Measurements from ENCODE around the gene KBTBD13.
A peak's percentile ranks its signal among the peaks of the same experiment; 100 is the strongest.

Gene KBTBD13

DNA sequence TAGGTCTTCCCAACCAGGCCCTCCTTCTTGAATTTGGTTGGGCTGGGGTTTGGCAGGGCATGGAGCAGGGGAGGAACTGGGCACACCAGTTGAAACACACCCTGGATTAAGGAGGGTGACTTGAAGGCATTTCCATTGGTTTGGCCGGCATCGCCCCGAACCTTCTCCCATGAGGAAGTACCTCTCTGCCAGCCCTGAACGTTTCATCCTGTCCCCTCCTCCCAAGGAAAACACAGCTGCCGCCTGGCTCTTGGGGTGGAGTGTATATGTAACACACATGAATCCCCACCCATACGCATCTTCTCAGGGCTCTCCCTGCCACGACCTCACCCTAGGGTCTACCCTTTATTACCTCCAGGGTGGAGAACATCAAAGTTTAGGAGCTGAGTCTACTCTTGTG is 23.9 kb downstream of the KBTBD13 start:
- H3K4me3 ChIP-seq (ENCODE audit: low read depth, low read length) = no peak overlapping the region
- TF ChIP-seq, protein P1, sequence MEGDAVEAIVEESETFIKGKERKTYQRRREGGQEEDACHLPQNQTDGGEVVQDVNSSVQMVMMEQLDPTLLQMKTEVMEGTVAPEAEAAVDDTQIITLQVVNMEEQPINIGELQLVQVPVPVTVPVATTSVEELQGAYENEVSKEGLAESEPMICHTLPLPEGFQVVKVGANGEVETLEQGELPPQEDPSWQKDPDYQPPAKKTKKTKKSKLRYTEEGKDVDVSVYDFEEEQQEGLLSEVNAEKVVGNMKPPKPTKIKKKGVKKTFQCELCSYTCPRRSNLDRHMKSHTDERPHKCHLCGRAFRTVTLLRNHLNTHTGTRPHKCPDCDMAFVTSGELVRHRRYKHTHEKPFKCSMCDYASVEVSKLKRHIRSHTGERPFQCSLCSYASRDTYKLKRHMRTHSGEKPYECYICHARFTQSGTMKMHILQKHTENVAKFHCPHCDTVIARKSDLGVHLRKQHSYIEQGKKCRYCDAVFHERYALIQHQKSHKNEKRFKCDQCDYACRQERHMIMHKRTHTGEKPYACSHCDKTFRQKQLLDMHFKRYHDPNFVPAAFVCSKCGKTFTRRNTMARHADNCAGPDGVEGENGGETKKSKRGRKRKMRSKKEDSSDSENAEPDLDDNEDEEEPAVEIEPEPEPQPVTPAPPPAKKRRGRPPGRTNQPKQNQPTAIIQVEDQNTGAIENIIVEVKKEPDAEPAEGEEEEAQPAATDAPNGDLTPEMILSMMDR (IDR thresholded peaks at IDR 0.05; ENCODE audit: control insufficient read depth, extremely low read depth, insufficient read depth) = no peak
- no peak for DNase-seq (ENCODE audit: low read depth)

DNA sequence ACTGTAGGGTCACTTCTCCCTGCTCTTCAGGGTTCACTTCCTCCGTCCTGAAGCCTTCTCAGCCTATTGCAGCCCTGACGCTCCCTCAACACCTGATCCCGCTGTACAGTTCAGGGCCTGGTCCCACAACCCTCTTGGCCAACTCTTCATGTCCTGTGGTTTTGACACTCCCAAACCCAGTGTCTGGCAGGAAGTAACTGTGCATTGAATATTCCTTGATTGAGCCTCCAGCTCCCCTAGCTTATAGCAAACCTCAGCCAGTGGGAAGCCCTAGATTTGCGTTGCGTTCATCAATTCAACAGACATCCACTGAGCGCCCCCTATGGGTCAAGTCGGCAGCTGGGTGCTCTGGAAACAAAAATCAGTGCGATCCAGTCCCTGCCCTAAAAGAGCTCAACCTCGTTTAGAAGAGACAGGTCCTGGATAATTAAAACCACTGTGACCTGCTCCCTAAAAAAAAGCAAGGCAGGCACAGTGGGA is 24.9 kb downstream of the KBTBD13 start:
- TF ChIP-seq, protein P1 (IDR thresholded peaks at IDR 0.05; ENCODE audit: control insufficient read depth, extremely low read depth, insufficient read depth) = peak; percentile 62
- peak; percentile 2 for DNase-seq (ENCODE audit: low read depth)
- H3K4me3 ChIP-seq (ENCODE audit: low read depth, low read length) = no peak overlapping the region

DNA sequence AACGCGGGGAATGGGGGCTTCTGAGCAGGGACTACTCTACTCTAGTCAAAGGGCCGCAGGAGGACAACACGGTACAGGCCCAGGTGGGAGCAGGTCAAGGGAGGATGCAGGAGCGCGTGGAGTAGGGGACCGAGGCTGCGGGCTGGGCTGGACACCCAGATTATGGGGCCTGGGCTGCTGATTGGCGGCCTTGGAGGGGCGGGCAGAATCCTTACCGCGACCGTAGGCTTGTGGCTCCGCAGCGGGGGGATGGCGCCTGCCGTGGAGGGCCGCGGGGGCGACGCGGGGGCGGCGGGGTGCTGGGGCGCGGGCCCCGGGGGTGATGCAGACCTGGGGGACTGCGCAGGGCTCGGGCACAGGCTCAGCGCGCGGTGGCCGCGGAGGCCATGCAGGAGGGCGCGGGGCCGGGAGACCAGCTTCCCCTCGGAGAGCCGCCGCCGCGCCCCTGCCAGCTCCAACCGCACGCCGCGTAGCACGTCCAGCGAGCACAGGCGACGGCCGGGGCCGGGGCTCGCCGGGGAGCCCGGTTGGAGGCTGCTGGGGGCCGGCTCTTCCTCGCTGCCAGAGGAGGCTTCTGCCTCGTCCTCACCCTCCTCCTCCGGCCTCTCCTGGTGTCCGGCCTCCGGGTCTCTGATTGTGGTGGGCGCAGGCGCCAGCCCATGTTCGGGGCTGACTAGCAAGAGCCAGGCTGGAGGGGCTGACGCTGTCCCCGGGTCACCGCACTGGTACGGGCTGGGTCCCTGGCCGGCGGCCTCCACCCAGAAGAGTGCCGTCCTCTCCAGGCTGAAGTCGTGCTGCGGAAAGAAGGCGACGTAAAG is 25.6 kb downstream of the KBTBD13 start:
- DNase-seq (ENCODE audit: low read depth) = no peak
- H3K4me3 ChIP-seq (ENCODE audit: low read depth, low read length) = no peak overlapping the region
- TF ChIP-seq, protein P1 (IDR thresholded peaks at IDR 0.05; ENCODE audit: control insufficient read depth, extremely low read depth, insufficient read depth) = no peak

DNA sequence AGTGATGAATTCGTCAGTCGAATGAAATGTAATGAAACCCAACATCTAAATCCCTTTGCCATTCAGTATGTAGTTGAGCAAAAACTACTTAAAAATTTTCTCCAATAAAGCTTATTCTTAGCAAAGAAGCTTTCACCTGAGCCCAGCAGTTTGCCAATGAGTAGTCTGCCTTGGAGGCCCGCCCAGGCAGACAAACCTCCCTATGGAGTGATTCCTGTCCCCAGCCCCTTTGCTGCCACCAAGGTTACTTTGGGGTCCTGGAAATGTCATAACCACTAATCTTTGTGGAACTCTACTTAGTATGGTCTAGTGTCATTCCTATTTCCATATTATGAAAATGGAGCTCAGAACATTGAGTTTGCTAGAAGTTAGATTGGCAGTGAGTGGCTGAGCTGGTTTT is 26.4 kb downstream of the KBTBD13 start:
- no peak for DNase-seq (ENCODE audit: low read depth)
- TF ChIP-seq, protein P1 (IDR thresholded peaks at IDR 0.05; ENCODE audit: control insufficient read depth, extremely low read depth, insufficient read depth) = no peak
- no peak overlapping the region for H3K4me3 ChIP-seq (ENCODE audit: low read depth, low read length)

DNA sequence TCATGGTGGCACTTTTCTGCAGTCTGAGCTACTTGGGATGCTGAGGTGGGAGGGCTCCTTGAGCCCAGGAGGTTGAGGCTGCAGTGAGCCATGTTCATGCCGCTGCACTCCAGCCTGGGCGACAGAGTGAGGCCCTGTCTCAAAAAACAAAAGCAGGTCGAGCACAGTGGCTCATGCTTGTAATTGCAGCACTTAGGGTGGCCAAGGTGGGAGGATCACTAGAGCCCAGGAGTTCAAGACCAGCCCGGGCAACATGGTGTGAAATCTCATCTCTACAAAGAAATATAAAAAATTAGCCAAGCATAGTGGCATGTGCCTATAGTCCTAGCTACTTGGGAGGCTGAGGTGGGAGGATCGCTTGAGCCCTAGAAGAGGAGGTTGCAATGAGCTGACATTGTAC is 28.5 kb downstream of the KBTBD13 start:
- H3K4me3 ChIP-seq (ENCODE audit: low read depth, low read length) = no peak overlapping the region
- no peak for DNase-seq (ENCODE audit: low read depth)
- TF ChIP-seq, protein P1 (IDR thresholded peaks at IDR 0.05; ENCODE audit: control insufficient read depth, extremely low read depth, insufficient read depth) = no peak

DNA sequence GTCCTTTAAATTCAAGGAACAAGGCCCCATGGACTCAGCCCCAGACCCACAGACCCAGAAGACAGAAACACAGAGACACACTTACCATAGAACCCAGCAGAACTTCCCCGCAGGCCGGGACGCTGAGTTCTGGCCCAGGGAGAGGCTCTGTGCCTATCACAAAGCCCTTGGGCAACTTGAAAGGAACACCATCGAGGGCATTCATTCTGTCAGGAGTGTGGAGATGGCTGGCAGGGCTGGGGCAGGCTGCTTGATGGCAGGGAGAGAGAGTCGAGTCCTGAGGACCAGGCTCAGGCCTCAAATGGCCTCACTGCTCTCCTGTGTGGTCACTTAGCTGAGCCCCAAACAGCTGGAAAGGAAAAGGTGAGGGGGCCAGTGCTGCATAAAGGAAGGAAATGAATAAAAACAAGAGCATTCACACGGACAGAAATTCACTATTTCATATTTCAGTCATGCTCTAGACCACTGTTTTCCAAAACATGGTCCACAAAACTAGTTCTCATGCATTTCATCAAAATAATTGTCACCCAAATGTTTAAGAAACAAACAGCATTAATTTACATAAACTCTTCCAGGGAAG is 29.6 kb downstream of the KBTBD13 start:
- TF ChIP-seq, protein P1 (IDR thresholded peaks at IDR 0.05; ENCODE audit: control insufficient read depth, extremely low read depth, insufficient read depth) = no peak
- no peak for DNase-seq (ENCODE audit: low read depth)
- no peak overlapping the region for H3K4me3 ChIP-seq (ENCODE audit: low read depth, low read length)

All from LNCaP clone FGC (cell line).